GM23338 (cell line): Measurements from ENCODE around the gene PROP1.
"Not testable (repeated sequence)": the region's sequence is repeated elsewhere in the genome, so short reads cannot be mapped to it uniquely, and the experiment has no call there.

Experiments
- CTCF ChIP-seq, 2 experiments: fragments of 200-600 bp in 1 of 2; sonication (generic) in 1 of 2; conservative IDR thresholded peaks; 2 replicates each; pipeline versions ENCODE4 v1.5.1 to v1.6.1; 2016 to 2017; ENCODE audit warnings: antibody characterized with exemption in 2 of 2, low read depth in 2 of 2, mild to moderate bottlenecking in 2 of 2, moderate library complexity in 1 of 2
- EZH2 ChIP-seq: fragments of 200-600 bp; sonication (generic); IDR thresholded peaks from one replicate; pipeline ENCODE4 v1.8.0; 2017; ENCODE audit warnings: antibody characterized with exemption, mild to moderate bottlenecking, low read depth; ENCODE audit not compliant: unreplicated experiment
- EZH2phosphoT487 ChIP-seq: fragments of 200-600 bp; sonication (generic); IDR thresholded peaks from one replicate; pipeline ENCODE4 v1.8.1; 2018; ENCODE audit warnings: antibody characterized with exemption; ENCODE audit not compliant: unreplicated experiment
- JUNB ChIP-seq: IDR thresholded peaks from one replicate; pipeline ENCODE4 v1.6.1; 2016; ENCODE audit warnings: antibody characterized with exemption; ENCODE audit not compliant: unreplicated experiment
- POLR2AphosphoS5 ChIP-seq: IDR thresholded peaks from 2 replicates; pipeline ENCODE4 v1.6.1; 2016; ENCODE audit warnings: antibody characterized with exemption, low read depth
- STAT1 ChIP-seq: IDR thresholded peaks from one replicate; pipeline ENCODE4 v1.6.1; 2016; ENCODE audit warnings: antibody characterized with exemption; ENCODE audit not compliant: unreplicated experiment
- TF ChIP-seq, protein P1 (sequence below): IDR thresholded peaks from one replicate; pipeline ENCODE4 v1.6.1; 2018; ENCODE audit warnings: antibody characterized with exemption; ENCODE audit not compliant: unreplicated experiment
- TF ChIP-seq, protein P2 (sequence below): fragments of 250-450 bp; sonication (Bioruptor Pico); IDR thresholded peaks from 2 replicates; pipeline ENCODE4 v1.5.0; 2020; ENCODE audit warnings: mild to moderate bottlenecking, moderate library complexity

DNA sequence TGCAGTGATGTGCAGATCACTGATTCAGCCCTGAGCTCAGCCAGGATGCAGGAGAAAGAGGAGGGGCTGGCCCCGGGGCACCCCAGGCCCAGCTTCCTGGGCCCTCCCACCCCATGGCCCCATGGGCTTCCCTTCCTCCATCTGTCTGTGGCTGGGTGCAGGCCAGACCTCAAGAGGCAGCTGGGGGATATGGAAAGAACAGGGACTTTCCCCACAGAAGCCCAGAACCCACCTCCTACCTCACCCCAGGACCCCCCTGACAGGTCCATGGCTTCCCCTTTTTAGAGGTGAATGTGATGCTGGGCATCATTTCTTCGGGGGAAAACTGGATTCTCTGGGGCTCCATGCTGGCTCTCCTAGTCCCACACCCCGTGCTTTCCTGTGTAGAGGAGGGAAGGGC, 53.1 kb downstream of the PROP1 start:
- not testable (repeated sequence) for TF ChIP-seq POLR2AphosphoS5; CTCF (conservative IDR thresholded peaks at IDR 0.05; ENCODE audit: low read depth in 2 of 2); EZH2phosphoT487; EZH2; STAT1; JUNB
- TF ChIP-seq, protein P1, sequence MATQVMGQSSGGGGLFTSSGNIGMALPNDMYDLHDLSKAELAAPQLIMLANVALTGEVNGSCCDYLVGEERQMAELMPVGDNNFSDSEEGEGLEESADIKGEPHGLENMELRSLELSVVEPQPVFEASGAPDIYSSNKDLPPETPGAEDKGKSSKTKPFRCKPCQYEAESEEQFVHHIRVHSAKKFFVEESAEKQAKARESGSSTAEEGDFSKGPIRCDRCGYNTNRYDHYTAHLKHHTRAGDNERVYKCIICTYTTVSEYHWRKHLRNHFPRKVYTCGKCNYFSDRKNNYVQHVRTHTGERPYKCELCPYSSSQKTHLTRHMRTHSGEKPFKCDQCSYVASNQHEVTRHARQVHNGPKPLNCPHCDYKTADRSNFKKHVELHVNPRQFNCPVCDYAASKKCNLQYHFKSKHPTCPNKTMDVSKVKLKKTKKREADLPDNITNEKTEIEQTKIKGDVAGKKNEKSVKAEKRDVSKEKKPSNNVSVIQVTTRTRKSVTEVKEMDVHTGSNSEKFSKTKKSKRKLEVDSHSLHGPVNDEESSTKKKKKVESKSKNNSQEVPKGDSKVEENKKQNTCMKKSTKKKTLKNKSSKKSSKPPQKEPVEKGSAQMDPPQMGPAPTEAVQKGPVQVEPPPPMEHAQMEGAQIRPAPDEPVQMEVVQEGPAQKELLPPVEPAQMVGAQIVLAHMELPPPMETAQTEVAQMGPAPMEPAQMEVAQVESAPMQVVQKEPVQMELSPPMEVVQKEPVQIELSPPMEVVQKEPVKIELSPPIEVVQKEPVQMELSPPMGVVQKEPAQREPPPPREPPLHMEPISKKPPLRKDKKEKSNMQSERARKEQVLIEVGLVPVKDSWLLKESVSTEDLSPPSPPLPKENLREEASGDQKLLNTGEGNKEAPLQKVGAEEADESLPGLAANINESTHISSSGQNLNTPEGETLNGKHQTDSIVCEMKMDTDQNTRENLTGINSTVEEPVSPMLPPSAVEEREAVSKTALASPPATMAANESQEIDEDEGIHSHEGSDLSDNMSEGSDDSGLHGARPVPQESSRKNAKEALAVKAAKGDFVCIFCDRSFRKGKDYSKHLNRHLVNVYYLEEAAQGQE = not testable (repeated sequence)
- TF ChIP-seq, protein P2, sequence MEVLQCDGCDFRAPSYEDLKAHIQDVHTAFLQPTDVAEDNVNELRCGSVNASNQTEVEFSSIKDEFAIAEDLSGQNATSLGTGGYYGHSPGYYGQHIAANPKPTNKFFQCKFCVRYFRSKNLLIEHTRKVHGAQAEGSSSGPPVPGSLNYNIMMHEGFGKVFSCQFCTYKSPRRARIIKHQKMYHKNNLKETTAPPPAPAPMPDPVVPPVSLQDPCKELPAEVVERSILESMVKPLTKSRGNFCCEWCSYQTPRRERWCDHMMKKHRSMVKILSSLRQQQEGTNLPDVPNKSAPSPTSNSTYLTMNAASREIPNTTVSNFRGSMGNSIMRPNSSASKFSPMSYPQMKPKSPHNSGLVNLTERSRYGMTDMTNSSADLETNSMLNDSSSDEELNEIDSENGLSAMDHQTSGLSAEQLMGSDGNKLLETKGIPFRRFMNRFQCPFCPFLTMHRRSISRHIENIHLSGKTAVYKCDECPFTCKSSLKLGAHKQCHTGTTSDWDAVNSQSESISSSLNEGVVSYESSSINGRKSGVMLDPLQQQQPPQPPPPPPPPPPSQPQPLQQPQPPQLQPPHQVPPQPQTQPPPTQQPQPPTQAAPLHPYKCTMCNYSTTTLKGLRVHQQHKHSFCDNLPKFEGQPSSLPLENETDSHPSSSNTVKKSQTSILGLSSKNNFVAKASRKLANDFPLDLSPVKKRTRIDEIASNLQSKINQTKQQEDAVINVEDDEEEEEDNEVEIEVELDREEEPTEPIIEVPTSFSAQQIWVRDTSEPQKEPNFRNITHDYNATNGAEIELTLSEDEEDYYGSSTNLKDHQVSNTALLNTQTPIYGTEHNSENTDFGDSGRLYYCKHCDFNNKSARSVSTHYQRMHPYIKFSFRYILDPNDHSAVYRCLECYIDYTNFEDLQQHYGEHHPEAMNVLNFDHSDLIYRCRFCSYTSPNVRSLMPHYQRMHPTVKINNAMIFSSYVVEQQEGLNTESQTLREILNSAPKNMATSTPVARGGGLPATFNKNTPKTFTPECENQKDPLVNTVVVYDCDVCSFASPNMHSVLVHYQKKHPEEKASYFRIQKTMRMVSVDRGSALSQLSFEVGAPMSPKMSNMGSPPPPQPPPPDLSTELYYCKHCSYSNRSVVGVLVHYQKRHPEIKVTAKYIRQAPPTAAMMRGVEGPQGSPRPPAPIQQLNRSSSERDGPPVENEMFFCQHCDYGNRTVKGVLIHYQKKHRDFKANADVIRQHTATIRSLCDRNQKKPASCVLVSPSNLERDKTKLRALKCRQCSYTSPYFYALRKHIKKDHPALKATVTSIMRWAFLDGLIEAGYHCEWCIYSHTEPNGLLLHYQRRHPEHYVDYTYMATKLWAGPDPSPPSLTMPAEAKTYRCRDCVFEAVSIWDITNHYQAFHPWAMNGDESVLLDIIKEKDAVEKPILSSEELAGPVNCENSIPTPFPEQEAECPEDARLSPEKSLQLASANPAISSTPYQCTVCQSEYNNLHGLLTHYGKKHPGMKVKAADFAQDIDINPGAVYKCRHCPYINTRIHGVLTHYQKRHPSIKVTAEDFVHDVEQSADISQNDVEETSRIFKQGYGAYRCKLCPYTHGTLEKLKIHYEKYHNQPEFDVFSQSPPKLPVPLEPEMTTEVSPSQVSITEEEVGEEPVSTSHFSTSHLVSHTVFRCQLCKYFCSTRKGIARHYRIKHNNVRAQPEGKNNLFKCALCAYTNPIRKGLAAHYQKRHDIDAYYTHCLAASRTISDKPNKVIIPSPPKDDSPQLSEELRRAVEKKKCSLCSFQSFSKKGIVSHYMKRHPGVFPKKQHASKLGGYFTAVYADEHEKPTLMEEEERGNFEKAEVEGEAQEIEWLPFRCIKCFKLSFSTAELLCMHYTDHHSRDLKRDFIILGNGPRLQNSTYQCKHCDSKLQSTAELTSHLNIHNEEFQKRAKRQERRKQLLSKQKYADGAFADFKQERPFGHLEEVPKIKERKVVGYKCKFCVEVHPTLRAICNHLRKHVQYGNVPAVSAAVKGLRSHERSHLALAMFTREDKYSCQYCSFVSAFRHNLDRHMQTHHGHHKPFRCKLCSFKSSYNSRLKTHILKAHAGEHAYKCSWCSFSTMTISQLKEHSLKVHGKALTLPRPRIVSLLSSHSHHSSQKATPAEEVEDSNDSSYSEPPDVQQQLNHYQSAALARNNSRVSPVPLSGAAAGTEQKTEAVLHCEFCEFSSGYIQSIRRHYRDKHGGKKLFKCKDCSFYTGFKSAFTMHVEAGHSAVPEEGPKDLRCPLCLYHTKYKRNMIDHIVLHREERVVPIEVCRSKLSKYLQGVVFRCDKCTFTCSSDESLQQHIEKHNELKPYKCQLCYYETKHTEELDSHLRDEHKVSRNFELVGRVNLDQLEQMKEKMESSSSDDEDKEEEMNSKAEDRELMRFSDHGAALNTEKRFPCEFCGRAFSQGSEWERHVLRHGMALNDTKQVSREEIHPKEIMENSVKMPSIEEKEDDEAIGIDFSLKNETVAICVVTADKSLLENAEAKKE (CRISPR knock-in tag) = not testable (repeated sequence)
